Measurements from ENCODE around the gene DPYSL5.
"Not testable (repeated sequence)": the region's sequence is repeated elsewhere in the genome, so short reads cannot be mapped to it uniquely, and the experiment has no call there.

DPYSL5 gene

DNA sequence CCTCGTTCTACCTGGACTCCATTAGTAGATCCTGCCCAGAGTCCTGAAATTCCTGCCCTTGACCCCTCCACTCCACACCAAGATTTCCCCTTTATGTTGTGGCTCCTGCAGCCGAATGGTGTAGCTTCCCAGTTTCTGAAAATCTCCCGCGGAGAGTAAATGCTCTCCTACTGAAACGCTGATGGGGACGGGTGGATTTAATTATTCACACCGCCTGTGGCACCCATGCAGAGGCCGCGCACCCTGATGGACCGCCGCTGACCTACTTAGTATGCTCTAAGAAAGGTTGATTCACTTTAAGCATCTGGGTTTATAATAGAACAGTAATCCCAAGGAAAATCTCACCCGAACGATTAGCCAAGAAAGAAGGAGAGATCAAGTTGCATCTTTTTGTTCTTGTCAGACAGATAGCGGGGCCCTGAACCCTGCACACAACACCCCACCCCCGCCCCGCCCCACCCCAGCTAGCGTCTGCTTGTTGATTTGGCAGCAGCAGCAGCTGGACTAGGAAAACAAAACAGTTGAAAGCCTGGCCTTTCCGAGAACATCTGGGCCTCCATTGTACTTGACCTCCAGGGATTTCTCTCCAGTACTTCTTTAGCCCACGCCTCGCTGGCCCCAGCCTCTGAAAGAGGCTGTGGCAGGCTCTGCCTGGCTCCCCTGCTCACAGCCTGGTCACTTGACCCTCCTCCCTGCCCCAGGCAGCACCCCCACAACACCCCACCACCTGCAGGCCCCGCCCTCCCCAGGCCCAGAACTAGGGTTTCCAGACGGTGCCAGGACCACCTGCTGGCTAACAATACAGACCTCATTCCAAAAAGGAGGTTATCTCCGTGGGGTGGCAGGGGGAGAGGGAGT is 53.6 kb downstream of the DPYSL5 start:
- DNase-seq (ENCODE audit: low read depth, low spot score) = no peak

DNA sequence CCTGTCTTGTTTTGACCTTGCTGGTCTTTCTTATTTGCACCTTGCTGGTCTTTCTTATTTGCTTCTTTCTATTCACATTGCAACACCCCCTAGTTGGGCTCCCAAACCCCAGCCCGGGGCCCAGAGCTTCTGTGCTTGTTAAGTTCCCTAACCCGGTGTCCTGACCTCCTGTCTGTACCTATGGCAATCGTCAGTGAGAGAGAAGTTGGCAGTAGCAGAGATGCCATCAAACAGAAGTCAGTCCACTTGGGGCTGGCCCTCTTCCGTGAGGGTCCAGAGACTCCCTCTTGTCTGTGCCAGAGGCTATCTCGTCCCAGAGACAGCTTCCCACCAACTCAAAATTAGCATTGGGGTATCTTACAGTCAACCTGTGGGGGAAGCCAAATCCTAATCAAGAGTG is 55.7 kb downstream of the DPYSL5 start:
- no peak for DNase-seq (ENCODE audit: low read depth, low spot score)

DNA sequence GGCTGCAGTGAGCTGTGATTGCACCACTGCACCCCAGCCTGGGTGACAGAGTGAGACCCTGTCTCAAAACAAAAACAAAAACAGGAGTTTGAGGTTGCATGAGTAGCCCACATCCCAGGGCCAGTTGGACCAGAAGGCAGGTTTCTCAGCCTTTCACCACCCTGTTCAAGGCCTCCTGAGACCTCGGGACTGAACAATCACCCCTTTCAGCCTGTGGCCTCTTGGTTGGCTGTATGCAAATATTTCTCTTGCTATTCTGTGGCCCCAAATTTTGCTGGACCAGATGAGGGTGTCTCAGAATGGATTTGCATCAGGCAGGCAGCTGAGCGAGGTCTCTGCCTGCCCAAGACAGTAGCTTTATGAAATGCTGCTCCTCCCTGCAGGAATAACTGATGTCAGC is 56.9 kb downstream of the DPYSL5 start:
- DNase-seq (ENCODE audit: low read depth, low spot score) = no peak

DNA sequence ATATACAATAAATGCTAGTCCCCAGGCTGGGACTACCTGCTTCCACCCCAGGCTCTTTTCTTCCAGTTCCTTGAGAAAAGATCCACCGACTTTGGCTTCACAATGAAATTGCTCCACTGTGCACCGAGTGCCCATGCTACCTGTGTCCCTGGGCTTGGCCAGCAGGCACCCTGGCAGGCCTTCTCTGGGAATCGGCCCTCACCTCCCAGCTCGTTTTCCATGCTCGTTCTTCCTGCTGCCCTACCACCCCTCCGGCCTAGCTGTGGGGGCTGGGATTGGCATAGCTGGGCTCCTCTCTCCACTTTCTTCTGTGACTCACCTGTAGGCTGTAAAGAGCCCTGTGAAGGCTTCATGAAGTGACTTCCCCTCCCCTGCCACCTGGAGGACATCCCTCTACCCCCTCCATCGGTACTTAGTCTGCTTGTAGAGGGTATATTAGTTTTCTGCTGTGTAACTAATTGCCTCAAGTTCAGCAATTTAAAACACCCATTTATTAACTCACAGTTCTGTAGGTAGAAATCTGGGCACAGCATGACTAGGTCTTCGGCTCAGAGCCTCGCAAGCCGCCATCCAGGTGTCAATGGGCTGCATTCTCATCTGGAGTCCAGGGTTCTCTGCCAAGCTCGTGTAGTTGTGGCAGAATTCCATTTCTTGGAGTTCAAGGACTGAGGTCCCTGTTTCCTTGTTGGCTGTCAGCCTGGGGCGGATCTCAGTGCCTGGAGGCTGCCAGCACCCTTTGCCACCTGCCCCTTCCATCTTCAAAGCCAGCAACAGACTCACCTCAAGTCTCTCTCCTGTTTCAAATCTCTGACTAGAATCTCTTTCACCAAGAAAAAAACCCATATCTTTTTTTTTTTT is 57.6 kb downstream of the DPYSL5 start:
- no peak for DNase-seq (ENCODE audit: low read depth, low spot score)

DNA sequence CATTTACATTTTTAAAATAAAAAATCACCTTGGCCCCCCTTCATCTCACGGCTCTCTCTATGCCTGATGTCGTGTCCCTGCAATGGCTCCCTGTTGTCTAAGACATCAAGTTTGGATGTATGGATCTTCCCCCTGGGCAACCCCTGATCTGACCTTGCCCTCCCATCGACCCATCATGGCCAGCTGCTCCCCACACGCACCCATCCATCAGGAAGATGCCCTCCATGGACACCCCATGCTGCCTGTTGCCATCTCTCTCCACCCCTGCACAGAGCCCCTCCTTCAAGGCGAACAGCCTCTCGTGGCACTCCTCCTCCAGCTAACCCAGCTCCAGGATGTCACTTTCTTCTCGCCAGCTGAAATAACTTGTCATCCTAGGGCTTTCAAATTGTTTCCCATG is 59.5 kb downstream of the DPYSL5 start:
- DNase-seq (ENCODE audit: low read depth, low spot score) = no peak

DNA sequence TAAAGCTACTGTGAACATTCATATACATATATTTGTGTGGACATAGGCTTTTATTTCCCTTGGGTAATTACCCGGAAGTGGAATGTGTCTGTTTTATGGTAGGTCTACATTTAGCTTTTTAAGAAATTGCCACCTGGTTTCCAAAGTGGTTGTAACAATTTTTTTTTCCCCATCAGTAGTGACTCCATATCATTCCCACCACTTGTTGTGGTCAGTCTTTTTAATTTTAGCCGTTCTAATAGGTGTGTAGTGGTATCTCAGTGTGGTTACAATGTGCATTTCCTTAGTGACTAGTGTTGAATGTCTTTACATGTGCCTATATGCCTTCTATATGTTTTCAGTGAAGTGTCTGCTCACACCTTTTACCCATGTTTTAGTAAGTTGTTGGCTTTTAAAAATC is 62.2 kb downstream of the DPYSL5 start:
- no peak for DNase-seq (ENCODE audit: low read depth, low spot score)

DNA sequence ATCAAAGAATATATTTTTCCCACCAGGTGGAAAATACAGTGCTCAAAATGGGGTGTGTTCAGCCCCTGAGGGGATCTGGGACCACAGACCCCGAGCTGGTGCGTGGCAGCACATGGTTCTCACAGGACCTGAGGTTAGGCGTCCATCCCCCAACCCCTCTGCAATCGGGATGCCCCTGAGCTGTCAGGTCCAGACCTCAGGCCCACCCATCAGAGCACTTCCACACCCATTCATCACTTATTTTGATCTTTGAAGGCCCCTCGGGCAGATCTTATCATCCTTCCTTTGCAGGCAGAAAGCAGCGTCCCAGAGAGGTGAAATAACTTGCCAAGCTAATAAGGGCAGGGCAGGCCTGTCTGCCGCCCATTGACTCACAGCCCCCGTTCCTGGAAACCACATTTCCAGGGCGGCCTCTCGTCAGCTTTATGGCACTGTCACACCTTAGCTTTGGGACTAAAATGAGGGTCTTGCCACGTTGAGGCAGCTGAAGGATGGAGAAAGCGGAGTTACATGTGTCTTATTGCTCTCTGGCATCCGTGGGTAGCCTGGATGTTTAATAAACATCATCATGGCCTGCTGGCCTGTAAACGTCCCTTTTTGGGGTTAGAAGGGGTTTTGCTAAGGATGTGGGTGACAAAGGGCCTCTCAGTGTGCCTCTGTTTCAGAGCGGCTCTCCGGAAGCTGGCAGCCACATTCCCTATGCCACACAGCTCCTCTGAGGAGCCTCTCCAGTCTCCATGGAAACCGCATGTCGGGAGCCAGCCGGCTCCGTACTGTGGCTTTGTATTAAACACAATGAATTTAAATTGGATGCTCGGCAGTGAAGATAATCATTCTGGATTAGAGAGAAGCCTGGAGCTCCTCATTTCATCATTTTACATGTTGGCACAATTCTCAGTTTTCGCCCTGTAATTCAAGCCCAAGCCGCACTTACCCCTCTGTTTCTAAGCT is 64.3 kb downstream of the DPYSL5 start:
- DNase-seq (ENCODE audit: low read depth, low spot score) = no peak

DNA sequence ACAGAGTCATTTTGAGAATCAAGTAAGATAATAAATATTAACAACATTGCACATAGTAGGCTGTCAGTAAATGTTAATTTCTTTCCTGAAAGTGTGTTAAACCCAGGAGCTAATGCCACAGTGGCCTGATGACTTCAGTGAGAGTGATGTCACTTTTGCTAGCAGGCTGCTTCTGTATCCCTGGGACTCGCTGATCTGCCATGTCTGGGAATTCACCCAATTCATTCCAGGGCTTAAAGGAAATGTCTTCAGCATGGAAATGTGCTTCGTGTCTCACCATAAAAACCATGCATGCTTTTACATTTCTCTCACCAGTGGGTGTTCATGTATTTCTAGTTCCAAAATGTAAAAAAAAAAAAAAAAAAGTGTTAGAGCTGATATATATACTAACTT is 65.7 kb downstream of the DPYSL5 start:
- DNase-seq (ENCODE audit: low read depth, low spot score) = no peak

DNA sequence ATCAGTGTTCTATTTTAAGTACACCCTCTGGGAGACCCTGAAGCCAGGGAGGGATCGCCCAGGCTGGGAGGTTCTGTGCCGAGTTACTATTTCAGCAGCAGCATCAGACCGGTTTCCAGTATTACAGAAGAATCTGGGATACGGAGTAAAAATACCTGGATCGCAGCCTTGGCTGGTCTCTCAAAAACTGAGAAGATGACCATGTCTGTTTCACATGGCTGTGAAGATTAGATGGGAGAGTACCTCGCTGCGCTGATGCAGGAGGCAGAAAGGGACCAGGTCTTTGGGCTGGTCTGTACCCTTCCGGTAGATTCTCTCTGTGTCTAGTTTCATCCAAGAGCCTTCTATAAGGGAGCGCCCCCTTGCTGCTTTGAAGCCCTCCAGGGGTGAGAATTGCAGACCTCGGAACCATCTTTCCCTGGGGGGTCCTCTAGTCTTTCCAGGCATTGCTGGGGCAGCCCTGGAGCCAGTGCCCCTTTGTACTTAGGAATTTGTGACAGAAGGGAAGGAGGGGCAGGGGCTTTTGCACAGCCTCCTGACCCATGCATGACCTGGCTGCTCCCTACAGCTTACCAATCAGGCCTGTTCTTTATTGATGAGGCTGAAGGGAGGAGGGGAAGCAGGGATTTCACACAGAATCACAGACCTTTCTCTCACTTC is 66.2 kb downstream of the DPYSL5 start:
- no peak for DNase-seq (ENCODE audit: low read depth, low spot score)

DNA sequence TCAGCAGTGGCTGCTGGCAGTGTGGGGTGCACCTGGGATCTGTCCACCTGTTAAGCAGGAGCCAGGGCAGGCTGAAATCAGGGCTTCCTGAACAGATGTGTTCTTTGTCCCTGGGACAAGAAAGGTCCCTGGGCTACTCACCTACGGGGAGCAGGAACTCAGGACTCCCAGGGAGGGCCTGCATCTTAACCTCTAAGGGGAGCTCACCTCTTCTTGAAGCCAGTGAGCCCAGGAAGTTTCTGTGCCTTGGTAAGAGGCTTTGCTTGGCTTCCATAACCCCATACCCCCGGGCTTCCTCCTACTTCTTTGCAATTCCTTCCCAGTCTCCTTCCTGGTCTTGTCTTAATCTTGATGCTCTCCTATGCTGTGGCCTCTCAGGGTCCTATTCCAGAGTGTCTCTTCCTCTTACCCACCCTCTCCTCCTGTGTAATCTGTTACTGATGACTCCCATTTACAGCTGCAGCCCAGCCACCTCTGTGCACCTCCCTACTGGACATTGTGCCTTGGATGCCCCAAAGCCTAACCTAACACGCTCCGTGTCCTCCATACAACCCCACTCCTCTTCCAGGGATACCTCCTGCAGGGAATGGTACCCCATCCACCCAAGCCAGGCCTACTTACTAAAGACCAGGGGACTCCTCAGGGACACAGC is 66.9 kb downstream of the DPYSL5 start:
- no peak for DNase-seq (ENCODE audit: low read depth, low spot score)

DNA sequence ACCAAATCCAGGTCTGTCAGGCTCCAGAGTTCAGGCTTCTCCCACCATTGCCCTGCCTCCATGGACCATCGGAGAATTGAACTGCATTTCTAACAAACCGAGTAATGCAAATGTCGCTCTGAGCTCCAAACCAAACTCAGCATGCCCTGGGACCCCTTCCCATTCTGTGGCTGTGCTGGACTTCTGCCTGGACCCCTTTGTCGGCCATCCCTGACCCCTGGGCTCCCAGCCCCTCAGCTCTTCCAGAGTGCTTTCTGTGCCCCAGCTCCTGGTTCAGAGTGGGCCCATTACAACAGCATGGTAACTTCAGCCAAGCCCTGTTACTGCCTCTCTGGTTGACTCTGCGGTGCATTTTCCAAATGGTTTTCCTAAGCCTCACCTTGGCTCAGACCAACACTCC is 67.4 kb downstream of the DPYSL5 start:
- no peak for DNase-seq (ENCODE audit: low read depth, low spot score)

DNA sequence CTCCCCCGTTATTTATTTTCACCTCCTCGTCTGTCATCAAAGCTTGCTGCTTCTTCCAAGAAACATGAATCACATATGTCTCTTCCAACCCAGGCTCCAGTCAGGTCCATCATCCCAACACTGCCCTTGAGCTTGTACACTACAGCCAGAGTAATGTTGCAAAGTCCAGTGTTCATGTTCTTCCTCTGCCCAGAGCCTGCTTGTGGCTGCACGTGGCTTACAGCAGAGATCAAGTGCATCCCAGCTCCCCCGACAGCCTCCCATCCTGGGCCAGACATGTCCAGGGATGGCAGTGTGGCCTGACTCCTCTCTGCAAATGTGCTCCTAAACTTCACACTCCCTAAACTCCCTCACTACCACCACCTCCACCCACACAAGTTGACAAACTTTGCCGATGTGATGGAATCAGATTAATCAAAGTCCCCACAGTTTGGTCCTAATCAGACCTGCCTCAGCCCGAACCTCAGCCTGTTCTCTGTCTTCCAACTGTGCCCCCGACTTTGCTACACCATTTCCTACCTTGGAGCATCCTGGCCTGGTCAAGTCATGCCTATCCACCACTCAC is 68.3 kb downstream of the DPYSL5 start:
- no peak for DNase-seq (ENCODE audit: low read depth, low spot score)

DNA sequence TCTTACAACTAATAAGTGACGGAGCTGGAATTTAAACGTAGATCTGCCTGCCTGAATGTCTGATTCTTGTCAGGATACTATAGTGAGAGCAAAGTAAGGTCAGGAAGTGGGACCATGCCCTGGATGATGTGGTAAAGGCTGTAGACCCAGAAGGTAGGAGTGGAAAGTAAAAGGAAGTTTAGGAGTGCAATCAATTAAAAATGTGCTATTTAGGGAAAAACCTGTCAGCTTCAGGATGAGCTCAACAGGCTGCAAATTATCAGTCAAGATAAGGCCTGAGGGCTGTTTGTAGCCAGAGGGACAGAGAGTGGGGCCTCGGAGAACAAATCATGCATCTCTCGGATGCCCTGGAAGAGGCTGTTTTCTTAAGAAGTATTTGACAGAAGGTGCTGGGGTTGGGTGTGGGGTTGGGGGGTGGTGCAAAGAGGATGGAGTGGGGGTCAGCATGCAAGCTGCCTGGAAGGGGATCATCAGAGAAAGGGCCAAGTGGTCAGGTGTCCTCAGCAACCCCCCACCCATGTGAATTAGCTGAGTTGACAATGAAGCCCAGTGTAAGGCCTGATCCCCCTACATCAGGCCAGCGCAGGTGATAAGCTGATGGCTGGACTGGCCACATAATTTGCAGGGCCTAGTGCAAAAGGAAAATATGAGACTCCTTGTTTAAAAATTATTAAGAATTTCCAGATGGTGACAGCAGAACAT is 69.4 kb downstream of the DPYSL5 start:
- no peak for DNase-seq (ENCODE audit: low read depth, low spot score)

DNA sequence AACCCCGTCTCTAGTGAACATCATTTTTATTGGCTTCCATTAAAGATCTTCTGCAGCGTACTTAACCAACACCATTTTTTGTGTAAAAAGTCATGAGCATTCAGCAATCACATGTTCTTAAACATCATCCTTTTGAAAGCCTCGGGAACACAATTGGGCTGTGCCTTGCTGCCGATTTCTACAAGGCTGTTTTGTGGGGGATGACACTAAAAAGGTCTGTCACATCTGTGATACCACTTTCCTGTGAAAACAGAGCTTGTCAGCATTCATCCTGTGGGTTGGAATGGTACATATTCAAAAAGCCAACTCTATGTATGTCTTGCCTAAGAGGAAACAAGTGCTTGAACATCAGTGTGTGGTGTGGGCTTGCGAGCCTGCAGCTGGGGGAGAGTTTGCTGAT is 73.4 kb downstream of the DPYSL5 start:
- DNase-seq (ENCODE audit: low read depth, low spot score) = no peak

DNA sequence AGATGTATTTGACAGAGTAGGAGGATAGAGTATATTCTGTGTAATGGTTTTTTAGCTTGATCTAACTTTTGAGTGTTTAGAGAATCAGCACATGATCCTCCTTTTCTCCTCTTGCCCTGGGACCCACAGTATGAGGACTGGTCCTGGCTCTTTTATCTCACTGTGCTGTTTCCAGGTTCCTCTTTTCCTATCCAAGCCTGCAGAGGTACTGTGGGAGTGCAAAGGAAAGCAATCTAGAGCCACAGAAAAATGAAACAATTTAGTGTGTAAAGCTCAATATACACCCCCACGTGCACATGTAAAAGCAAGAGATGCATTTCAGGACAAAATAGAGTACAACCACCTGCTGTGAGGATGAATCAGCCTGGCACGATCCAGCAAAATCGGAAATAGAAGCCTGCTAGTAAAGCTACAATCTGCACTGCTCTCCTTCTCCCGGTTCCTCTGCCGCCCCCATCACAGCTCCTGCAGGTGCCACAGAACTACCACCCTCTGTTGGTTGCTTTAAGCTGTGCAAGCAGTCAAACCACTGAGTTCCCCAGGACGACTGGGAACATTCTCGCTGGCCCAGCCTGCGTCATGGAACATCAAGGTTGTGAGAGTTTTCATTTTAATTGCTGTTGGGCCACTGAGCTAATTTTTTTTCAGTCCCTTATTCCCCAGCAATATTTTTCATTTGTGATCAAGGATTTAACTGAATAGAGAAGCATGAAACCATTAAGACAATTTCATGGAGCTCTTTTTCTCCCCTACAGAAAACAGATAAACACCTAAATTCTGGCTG is 74.7 kb downstream of the DPYSL5 start:
- DNase-seq (ENCODE audit: low read depth, low spot score) = no peak

DNA sequence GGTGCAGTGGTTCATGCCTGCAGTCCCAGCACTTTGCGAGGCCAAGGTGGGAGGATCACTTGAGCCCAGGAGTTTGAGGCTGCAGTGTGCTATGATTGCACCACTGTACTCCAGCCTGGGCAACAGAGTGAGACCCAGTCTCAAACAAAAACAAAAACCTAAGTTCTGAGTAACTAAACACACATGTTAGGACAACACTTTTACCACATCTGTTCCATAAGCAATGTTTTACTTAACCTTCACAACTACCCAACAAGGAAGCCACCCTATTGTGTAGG is 75.2 kb downstream of the DPYSL5 start:
- not testable (repeated sequence) for DNase-seq (ENCODE audit: low read depth, low spot score)

DNA sequence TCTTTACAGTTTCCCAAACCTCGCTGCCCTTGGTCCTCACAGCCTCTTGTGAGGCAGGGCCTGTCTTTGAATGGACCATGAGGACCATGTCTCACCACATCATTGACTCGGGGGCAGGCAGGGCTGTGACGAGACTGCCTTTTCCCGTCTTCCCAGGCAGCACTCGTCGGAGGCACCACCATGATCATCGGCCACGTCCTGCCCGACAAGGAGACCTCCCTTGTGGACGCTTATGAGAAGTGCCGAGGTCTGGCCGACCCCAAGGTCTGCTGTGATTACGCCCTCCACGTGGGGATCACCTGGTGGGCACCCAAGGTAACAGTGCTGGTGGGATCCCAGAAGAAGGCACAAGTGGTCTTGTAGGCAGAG is 76.8 kb downstream of the DPYSL5 start:
- no peak for DNase-seq (ENCODE audit: low read depth, low spot score)

DNA sequence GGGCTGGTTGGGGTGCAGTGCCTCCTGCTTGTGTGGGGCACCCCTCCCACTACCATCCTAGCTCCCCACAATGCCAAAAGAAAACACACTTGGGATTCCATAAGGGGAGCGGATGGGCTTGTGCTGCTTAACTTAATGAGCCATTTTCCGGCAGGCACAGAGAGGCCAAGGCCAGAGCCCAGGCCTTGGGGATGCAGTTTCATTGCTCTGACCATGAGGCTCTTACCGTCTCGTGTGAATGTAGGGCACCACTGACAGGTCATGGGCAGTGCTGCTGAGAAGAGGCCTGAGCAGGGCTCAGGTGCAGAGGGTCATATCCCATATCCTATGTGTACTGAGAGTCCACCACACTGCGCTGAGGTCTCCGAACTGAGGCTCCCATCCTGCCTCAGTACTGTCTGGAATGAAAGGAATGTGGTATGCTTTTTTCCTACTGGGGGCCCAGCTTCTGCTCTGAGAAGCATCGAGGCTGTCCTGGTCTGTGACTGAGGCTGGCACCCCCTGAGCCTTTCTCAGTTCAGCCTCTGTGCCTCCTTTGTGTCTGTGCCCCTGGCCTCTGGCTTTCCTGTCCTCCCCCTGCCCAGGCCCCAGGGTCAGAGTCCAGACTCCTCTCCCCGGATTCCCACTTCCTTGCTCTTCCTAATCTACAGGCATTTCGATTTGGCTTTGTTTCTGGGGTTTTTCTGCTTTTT is 77.3 kb downstream of the DPYSL5 start:
- DNase-seq (ENCODE audit: low read depth, low spot score) = no peak

DNA sequence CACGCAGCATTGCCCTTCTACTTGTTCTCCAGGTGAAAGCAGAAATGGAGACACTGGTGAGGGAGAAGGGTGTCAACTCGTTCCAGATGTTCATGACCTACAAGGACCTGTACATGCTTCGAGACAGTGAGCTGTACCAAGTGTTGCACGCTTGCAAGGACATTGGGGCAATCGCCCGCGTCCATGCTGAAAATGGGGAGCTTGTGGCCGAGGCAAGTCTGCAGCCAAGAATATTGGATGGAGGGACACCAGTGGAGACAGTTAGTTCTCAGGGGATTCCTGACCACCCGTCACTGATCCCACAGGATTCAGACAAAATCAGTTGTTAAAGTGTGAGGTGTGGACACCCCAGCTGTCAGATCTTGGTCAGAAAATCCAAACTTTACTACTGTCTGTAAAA is 79.3 kb downstream of the DPYSL5 start:
- DNase-seq (ENCODE audit: low read depth, low spot score) = no peak
